Measurements from ENCODE around the gene PAX9. TPM values are rescaled to one million over a fixed set of nuclear protein-coding genes. Genes with fewer than 3 reads are reported as not detected.

PAX9 gene
- total and polyA plus RNA-seq, 2 of the 13 experiments (the other 11 are each of a cell fraction or from before 2014, with no cell fraction given): 0.03 TPM; not detected in 1

DNA sequence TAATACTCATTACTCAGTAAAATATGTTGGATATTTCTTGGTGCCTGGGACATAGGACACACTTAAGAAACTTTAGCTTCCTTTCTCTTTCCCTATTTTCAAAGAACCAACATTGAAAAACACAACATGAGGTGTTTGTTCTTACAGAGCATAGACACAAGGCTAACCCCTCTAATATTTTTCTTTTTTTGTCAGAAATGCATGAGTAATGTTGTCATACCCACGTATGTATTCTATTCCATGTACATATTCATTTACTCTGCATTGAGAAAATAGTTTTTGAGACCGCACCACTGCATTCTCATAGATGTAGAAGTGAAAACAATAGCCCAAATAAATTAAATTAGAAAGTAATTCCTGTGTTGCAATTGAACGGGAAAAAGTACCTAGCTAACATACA is 13.0 kb downstream of the PAX9 start:
- no peak overlapping the region for H2AFZ ChIP-seq (ENCODE audit: low read length)
- H3K9ac ChIP-seq (ENCODE audit: insufficient read depth, low read depth, low read length): no peak overlapping the region
- H3K9me3 ChIP-seq (ENCODE audit: low read length): no peaks in the 10 kb centered on the region
- DNase-seq (ENCODE audit: low spot score) (no peak), ATAC-seq (no peak), FAIRE-seq (no peak)
- no TSS peak for BruUV-seq (replicated peaks)
- intact Hi-C loops (cut with micrococcal nuclease; ENCODE audit: unreplicated experiment) (no loop called here), in situ Hi-C loops (cut with HindIII; ENCODE audit: extremely low pct_ligation_motif_present, low pct_unique_long_range_greater_than_20kb) (no loop called here)
- TF ChIP-seq ZNF138 (CRISPR knock-in tag; IDR thresholded peaks at IDR 0.05; ENCODE audit: low read depth) (no peak), PLRG1 (conservative IDR thresholded peaks at IDR 0.05) (no peak), RBFOX2 (IDR thresholded peaks at IDR 0.05; ENCODE audit: low read depth, low read length) (no peak), ZNF225 (CRISPR knock-in tag; IDR thresholded peaks at IDR 0.05) (no peak), NCOR1 (IDR thresholded peaks at IDR 0.05; ENCODE audit: borderline replicate concordance, low read length) (no peak), ZNF781 (CRISPR knock-in tag; IDR thresholded peaks at IDR 0.05; ENCODE audit: borderline replicate concordance, not compliant biosample characterization) (no peak), GPBP1L1 (CRISPR knock-in tag; IDR thresholded peaks at IDR 0.05) (no peak), ELF3 (CRISPR knock-in tag; IDR thresholded peaks at IDR 0.05) (no peak), HNRNPK (IDR thresholded peaks at IDR 0.05; ENCODE audit: low read depth, low read length, poor library complexity, severe bottlenecking) (no peak), ZNF572 (CRISPR knock-in tag; IDR thresholded peaks at IDR 0.05) (no peak), SAP130 (CRISPR knock-in tag; IDR thresholded peaks at IDR 0.05; ENCODE audit: low read depth) (no peak), NR1H2 (CRISPR knock-in tag; IDR thresholded peaks at IDR 0.05; ENCODE audit: borderline replicate concordance, low read depth) (no peak), KDM4B (CRISPR knock-in tag; IDR thresholded peaks at IDR 0.05) (no peak), TAF15 (IDR thresholded peaks at IDR 0.05; ENCODE audit: low read depth, low read length, poor library complexity, severe bottlenecking) (no peak), ZNF484 (CRISPR knock-in tag; IDR thresholded peaks at IDR 0.05; ENCODE audit: borderline replicate concordance, low read depth) (no peak), ATRX (CRISPR knock-in tag; IDR thresholded peaks at IDR 0.05; ENCODE audit: borderline replicate concordance) (no peak), ZNF17 (CRISPR knock-in tag; IDR thresholded peaks at IDR 0.05) (no peak)
- TF ChIP-seq, protein P1, sequence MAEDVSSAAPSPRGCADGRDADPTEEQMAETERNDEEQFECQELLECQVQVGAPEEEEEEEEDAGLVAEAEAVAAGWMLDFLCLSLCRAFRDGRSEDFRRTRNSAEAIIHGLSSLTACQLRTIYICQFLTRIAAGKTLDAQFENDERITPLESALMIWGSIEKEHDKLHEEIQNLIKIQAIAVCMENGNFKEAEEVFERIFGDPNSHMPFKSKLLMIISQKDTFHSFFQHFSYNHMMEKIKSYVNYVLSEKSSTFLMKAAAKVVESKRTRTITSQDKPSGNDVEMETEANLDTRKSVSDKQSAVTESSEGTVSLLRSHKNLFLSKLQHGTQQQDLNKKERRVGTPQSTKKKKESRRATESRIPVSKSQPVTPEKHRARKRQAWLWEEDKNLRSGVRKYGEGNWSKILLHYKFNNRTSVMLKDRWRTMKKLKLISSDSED (CRISPR knock-in tag; IDR thresholded peaks at IDR 0.05): no peak
- TF ChIP-seq, protein P2, sequence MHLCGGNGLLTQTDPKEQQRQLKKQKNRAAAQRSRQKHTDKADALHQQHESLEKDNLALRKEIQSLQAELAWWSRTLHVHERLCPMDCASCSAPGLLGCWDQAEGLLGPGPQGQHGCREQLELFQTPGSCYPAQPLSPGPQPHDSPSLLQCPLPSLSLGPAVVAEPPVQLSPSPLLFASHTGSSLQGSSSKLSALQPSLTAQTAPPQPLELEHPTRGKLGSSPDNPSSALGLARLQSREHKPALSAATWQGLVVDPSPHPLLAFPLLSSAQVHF (CRISPR knock-in tag; IDR thresholded peaks at IDR 0.05): no peak
- no peaks in the 10 kb centered on the region for H4K20me1 ChIP-seq (ENCODE audit: insufficient read depth, low read length)
- H3K4me1 ChIP-seq (ENCODE audit: insufficient read depth, low read length): no peaks in the 10 kb centered on the region
- ChIA-PET POLR2A (no interaction called here), CTCF (ENCODE audit: low intra/inter-chr PET ratio, low total read pairs) (no interaction called here)
- no peaks in the 10 kb centered on the region for H3K36me3 ChIP-seq (replicated peaks in 1 of 2; ENCODE audit: control insufficient read depth in 1 of 2, insufficient read depth in 2 of 2, low read length in 2 of 2)
- H3K27me3 ChIP-seq (ENCODE audit: control insufficient read depth in 1 of 2, insufficient read depth in 2 of 2, low read length in 2 of 2): peaks cover 0 to 17% of the 10 kb centered on the region in 2 experiments; a peak in 3 of 5 replicates
- H3K27ac ChIP-seq (ENCODE audit: extremely low read length, insufficient read depth, low read length): no peak overlapping the region
- H3K4me3 ChIP-seq (replicated peaks in 1 of 3; ENCODE audit: insufficient read depth in 1 of 3, low read depth in 2 of 3, low read length in 3 of 3): no peak overlapping the region
- 8% methylated on average over 3 of the region's 3 CpGs for WGBS (ENCODE audit: low lambda C conversion rate)
- H3K4me2 ChIP-seq (ENCODE audit: low read depth, low read length): no peak overlapping the region
- no peaks in the 10 kb centered on the region for H3K79me2 ChIP-seq (ENCODE audit: insufficient read depth, low read length)

All from HepG2 (cell line).